Endodermal cell (in vitro differentiated cells): ENCODE results near the gene RAB37. TPM values are rescaled to one million over a fixed set of nuclear protein-coding genes. Genes with fewer than 3 reads are reported as not detected.

Experiments used
- DNase-seq: peaks from one replicate; pipeline ENCODE4 v3.0.0-alpha.2; 2017
- H3K27ac ChIP-seq: 2 replicates; pipeline ENCODE4 v1.5.1; 2013; ENCODE audit warnings: mild to moderate bottlenecking, low read depth, low read length, moderate library complexity
- H3K27me3 ChIP-seq: 2 replicates; pipeline ENCODE4 v1.6.1; 2013; ENCODE audit warnings: mild to moderate bottlenecking, low read length, moderate library complexity; ENCODE audit not compliant: insufficient read depth, control insufficient read depth, poor library complexity, severe bottlenecking
- H3K36me3 ChIP-seq: 2 replicates; pipeline ENCODE4 v1.7.0; 2013; ENCODE audit warnings: mild to moderate bottlenecking, low read length, moderate library complexity; ENCODE audit not compliant: control insufficient read depth, insufficient read depth
- H3K4me1 ChIP-seq: one replicate; pipeline ENCODE4 v1.7.0; 2013; ENCODE audit warnings: low read length; ENCODE audit not compliant: control insufficient read depth, insufficient read depth
- H3K4me3 ChIP-seq: 2 replicates; pipeline ENCODE4 v1.5.1; 2013; ENCODE audit warnings: mild to moderate bottlenecking, low read length, moderate library complexity
- H3K9ac ChIP-seq: 2 replicates; pipeline ENCODE4 v1.6.1; 2013; ENCODE audit warnings: mild to moderate bottlenecking, low read length, moderate library complexity; ENCODE audit not compliant: poor library complexity, severe bottlenecking; ENCODE audit errors: extremely low read depth
- H3K9me3 ChIP-seq: 2 replicates; pipeline ENCODE4 v1.6.1; 2013; ENCODE audit warnings: mild to moderate bottlenecking, low read length, moderate library complexity; ENCODE audit not compliant: control insufficient read depth
- H3K27ac Mint-ChIP-seq: 2 replicates; pipeline ENCODE4 v1.8.0; 2020; ENCODE audit warnings: mixed read lengths
- H3K27me3 Mint-ChIP-seq: 2 replicates; pipeline ENCODE4 v1.8.0; 2021; ENCODE audit warnings: mild to moderate bottlenecking, mixed read lengths; ENCODE audit not compliant: insufficient read depth
- H3K36me3 Mint-ChIP-seq: 2 replicates; pipeline ENCODE4 v1.8.0; 2020; ENCODE audit warnings: low read depth, mixed read lengths
- H3K4me1 Mint-ChIP-seq: 2 replicates; pipeline ENCODE4 v1.8.0; 2020; ENCODE audit warnings: mixed read lengths
- H3K4me3 Mint-ChIP-seq: 2 replicates; pipeline ENCODE4 v1.8.0; 2020; ENCODE audit warnings: mild to moderate bottlenecking, moderate library complexity, mixed read lengths
- H3K9me3 Mint-ChIP-seq: 2 replicates; pipeline ENCODE4 v1.8.0; 2020; ENCODE audit warnings: mild to moderate bottlenecking, mixed read lengths
- WGBS, 2 experiments: methylation state at CpG; one replicate each; pipeline versions ENCODE4 v1.1.5 to v1.1.7; 2013; ENCODE audit warnings: missing lambda C conversion rate in 2 of 2, mixed read lengths in 1 of 2; ENCODE audit not compliant: insufficient coverage in 1 of 2, insufficient read length in 1 of 2; 5-methylcytosine and 5-hydroxymethylcytosine counted together
- total RNA-seq, 2 donors: library from RNA; stranded (reverse); fragmentation: NEBNext Ultra II Directional in 1 of 2; extraction: Animal tissue kit (Norgen Biotek cat#: 25700) in 1 of 2; gene quantifications; 2 replicates in 1 of 2; 3 replicates in 1 of 2; pipeline ENCODE4 v1.2.1, GENCODE V29; 2021
- TF ChIP-seq, protein P1 (sequence below): fragments of 200-600 bp; sonication (generic); conservative IDR thresholded peaks from 2 replicates; pipeline ENCODE4 v1.5.0; 2021; ENCODE audit warnings: antibody characterized with exemption, mild to moderate bottlenecking

The RAB37 gene
- total RNA-seq, 2 donors from 2014 or later = 6.8 to 8.4 TPM

DNA sequence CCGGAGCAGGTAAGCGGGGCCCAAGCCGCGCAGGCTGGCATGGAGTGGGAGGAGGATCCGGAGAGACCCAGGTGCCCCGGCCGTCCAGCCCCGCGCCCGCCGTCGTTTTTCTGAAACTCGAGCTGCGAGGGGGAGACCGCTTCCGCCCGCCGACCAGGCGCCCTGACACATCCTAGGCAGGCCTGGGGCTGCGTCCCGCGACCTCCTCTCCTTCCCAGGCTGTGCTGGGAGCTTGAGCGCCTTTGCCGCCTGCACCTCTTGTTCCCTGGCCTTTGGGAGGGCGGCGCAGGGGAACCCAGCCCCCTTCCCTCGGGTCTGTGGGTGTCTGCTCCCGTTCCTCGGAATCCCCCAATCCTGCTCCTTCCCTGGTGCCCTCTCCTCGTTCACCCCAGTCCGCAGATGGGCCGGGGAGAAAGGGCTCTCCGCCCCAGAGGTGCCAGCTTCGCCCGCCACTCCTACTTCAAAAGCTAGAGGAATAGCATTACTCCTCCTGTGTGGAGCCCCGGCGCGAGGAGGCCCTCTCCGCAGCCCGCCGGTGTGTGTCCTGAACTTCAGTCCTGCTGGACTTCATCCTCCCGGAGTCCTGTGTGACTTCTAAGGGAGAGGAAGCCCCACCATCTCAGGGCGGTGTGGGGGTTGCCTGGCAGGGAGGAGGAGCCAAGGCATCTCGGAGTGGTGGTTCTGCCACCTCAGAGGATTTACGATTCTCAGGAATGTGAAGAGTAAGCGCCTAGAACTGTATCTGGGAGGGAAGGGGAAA lies 12.4 kb downstream of the RAB37 start:
- Mint-ChIP-seq H3K27me3 (no peaks in the 10 kb centered on the region), H3K4me1 (peaks cover 50% of the 10 kb centered on the region), H3K36me3 (peaks cover 18% of the 10 kb centered on the region), H3K4me3 (peak overlapping the region; percentile 95), H3K27ac (peak overlapping the region; percentile 91), H3K9me3 (no peaks in the 10 kb centered on the region)
- WGBS, 2 experiments = 1% methylated on average over 22 to 46 of the region's 46 CpGs
- H3K9ac ChIP-seq = peak overlapping the region; percentile 85
- H3K27ac ChIP-seq = no peak overlapping the region
- H3K27me3 ChIP-seq = no peaks in the 10 kb centered on the region
- peaks cover 22% of the 10 kb centered on the region for H3K36me3 ChIP-seq
- H3K9me3 ChIP-seq = peaks cover 4% of the 10 kb centered on the region
- TF ChIP-seq, protein P1, sequence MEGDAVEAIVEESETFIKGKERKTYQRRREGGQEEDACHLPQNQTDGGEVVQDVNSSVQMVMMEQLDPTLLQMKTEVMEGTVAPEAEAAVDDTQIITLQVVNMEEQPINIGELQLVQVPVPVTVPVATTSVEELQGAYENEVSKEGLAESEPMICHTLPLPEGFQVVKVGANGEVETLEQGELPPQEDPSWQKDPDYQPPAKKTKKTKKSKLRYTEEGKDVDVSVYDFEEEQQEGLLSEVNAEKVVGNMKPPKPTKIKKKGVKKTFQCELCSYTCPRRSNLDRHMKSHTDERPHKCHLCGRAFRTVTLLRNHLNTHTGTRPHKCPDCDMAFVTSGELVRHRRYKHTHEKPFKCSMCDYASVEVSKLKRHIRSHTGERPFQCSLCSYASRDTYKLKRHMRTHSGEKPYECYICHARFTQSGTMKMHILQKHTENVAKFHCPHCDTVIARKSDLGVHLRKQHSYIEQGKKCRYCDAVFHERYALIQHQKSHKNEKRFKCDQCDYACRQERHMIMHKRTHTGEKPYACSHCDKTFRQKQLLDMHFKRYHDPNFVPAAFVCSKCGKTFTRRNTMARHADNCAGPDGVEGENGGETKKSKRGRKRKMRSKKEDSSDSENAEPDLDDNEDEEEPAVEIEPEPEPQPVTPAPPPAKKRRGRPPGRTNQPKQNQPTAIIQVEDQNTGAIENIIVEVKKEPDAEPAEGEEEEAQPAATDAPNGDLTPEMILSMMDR = no peak
- H3K4me1 ChIP-seq = peaks cover 37% of the 10 kb centered on the region
- DNase-seq = peak; percentile 82
- peak overlapping the region; percentile 89 for H3K4me3 ChIP-seq

DNA sequence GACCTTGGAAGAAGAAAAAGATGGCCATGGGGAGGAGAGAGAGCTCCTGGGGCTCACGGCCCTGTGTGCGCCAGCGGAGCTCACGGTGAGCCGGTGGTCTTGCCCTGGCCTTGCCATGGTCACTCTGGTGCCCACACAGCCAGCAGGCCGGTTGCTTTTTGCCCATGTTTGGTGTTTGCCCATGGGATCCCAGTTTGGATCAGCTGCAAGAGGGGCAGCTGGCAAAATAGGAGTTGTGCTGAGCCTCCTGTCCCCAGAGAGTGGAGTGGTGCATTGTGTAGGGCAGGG lies 12.9 kb downstream of the RAB37 start:
- peak overlapping the region; percentile 85 for H3K9ac ChIP-seq
- Mint-ChIP-seq H3K9me3 (no peaks in the 10 kb centered on the region), H3K36me3 (peaks cover 22% of the 10 kb centered on the region), H3K27ac (peak overlapping the region; percentile 91), H3K4me3 (peak overlapping the region; percentile 95), H3K27me3 (no peaks in the 10 kb centered on the region), H3K4me1 (peaks cover 47% of the 10 kb centered on the region)
- DNase-seq = no peak
- peaks cover 4% of the 10 kb centered on the region for H3K9me3 ChIP-seq
- peaks cover 28% of the 10 kb centered on the region for H3K36me3 ChIP-seq
- 61% methylated on average over 6 of the region's 6 CpGs; no CpG with 5 or more reads in 1 of the 2 experiments for WGBS, 2 experiments
- TF ChIP-seq, protein P1 = no peak
- H3K27ac ChIP-seq = no peak overlapping the region
- H3K27me3 ChIP-seq = no peaks in the 10 kb centered on the region
- H3K4me1 ChIP-seq = peaks cover 34% of the 10 kb centered on the region
- H3K4me3 ChIP-seq = peak overlapping the region; percentile 89

- Histone ChIP-seq H3K4me1 (peaks cover 29% of the 10 kb centered on the region), H3K36me3 (peaks cover 29% of the 10 kb centered on the region), H3K4me3 (peak overlapping the region; percentile 89), H3K27me3 (no peaks in the 10 kb centered on the region), H3K9ac (peak overlapping the region; percentile 85), H3K9me3 (peaks cover 4% of the 10 kb centered on the region), H3K27ac (no peak overlapping the region)
- Mint-ChIP-seq H3K27ac (peak overlapping the region; percentile 91), H3K36me3 (peaks cover 23% of the 10 kb centered on the region), H3K4me3 (peak overlapping the region; percentile 95), H3K9me3 (no peaks in the 10 kb centered on the region), H3K4me1 (peaks cover 47% of the 10 kb centered on the region), H3K27me3 (no peaks in the 10 kb centered on the region)
- DNase-seq = no peak
- TF ChIP-seq, protein P1 = no peak
- 76 to 85% methylated on average over 5 to 13 of the region's 13 CpGs for WGBS, 2 experiments
Measured at GRCh38 chr17:74750327-74751069, 13.4 kb downstream of the RAB37 start.
